Measurements from ENCODE around the gene UNC119B. TPM values are rescaled to one million over a fixed set of nuclear protein-coding genes. Genes with fewer than 3 reads are reported as not detected.
"Not testable (repeated sequence)": the region's sequence is repeated elsewhere in the genome, so short reads cannot be mapped to it uniquely, and the experiment has no call there.

The UNC119B gene
- total RNA-seq, 3 donors from 2014 or later: 19.2 to 24.0 (median 22.0) TPM

- Histone ChIP-seq H3K9me3 (no peaks in the 10 kb centered on the region), H3K27ac (no peak overlapping the region), H3K27me3 (no peaks in the 10 kb centered on the region), H3K36me3 (no peaks in the 10 kb centered on the region), H3K4me3 (no peak overlapping the region), H3K4me1 (no peaks in the 10 kb centered on the region)
- TF ChIP-seq POLR2AphosphoS5 (IDR thresholded peaks at IDR 0.05) (no peak), POLR2A (IDR thresholded peaks at IDR 0.05) (no peak)
- TF ChIP-seq, protein P1, sequence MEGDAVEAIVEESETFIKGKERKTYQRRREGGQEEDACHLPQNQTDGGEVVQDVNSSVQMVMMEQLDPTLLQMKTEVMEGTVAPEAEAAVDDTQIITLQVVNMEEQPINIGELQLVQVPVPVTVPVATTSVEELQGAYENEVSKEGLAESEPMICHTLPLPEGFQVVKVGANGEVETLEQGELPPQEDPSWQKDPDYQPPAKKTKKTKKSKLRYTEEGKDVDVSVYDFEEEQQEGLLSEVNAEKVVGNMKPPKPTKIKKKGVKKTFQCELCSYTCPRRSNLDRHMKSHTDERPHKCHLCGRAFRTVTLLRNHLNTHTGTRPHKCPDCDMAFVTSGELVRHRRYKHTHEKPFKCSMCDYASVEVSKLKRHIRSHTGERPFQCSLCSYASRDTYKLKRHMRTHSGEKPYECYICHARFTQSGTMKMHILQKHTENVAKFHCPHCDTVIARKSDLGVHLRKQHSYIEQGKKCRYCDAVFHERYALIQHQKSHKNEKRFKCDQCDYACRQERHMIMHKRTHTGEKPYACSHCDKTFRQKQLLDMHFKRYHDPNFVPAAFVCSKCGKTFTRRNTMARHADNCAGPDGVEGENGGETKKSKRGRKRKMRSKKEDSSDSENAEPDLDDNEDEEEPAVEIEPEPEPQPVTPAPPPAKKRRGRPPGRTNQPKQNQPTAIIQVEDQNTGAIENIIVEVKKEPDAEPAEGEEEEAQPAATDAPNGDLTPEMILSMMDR (IDR thresholded peaks at IDR 0.05): no peak
- DNase-seq (ENCODE audit: low spot score in 2 of 2): no peak
- intact Hi-C loops (cut with DNase I; ENCODE audit: low total_unique reads): no loop called here
Measured at GRCh38 chr12:120668091-120668867, 42.0 kb upstream of the UNC119B start.

- TF ChIP-seq, protein P1 (IDR thresholded peaks at IDR 0.05): no peak
- no peak for TF ChIP-seq POLR2AphosphoS5 (IDR thresholded peaks at IDR 0.05)
- TF ChIP-seq POLR2A (IDR thresholded peaks at IDR 0.05): no peak
- H3K9me3 ChIP-seq: no peaks in the 10 kb centered on the region
- H3K4me1 ChIP-seq: no peaks in the 10 kb centered on the region
- no peak for DNase-seq (ENCODE audit: low spot score in 2 of 2)
- no peaks in the 10 kb centered on the region for H3K36me3 ChIP-seq
- no peaks in the 10 kb centered on the region for H3K27me3 ChIP-seq
- intact Hi-C loops (cut with DNase I; ENCODE audit: low total_unique reads): no loop called here
- H3K27ac ChIP-seq: no peak overlapping the region
- H3K4me3 ChIP-seq: no peak overlapping the region
Measured at GRCh38 chr12:120668868-120669840, 41.1 kb upstream of the UNC119B start.

GRCh38 chr12:120670237-120670636 lies 40.0 kb upstream of the UNC119B start:
- H3K4me3 ChIP-seq; H3K27ac ChIP-seq; H3K36me3 ChIP-seq; H3K9me3 ChIP-seq; H3K27me3 ChIP-seq; intact Hi-C loops (cut with DNase I; ENCODE audit: low total_unique reads); DNase-seq (ENCODE audit: low spot score in 2 of 2); H3K4me1 ChIP-seq: not testable (repeated sequence)

GRCh38 chr12:120670667-120671066 lies 39.6 kb upstream of the UNC119B start:
- intact Hi-C loops (cut with DNase I; ENCODE audit: low total_unique reads): no loop called here
- no peaks in the 10 kb centered on the region for H3K4me1 ChIP-seq
- no peaks in the 10 kb centered on the region for H3K27me3 ChIP-seq
- H3K9me3 ChIP-seq: no peaks in the 10 kb centered on the region
- no peak overlapping the region for H3K27ac ChIP-seq
- H3K36me3 ChIP-seq: no peaks in the 10 kb centered on the region
- TF ChIP-seq POLR2AphosphoS5 (IDR thresholded peaks at IDR 0.05) (no peak), POLR2A (IDR thresholded peaks at IDR 0.05) (no peak)
- TF ChIP-seq, protein P1 (IDR thresholded peaks at IDR 0.05): no peak
- no peak for DNase-seq (ENCODE audit: low spot score in 2 of 2)
- no peak overlapping the region for H3K4me3 ChIP-seq

DNA sequence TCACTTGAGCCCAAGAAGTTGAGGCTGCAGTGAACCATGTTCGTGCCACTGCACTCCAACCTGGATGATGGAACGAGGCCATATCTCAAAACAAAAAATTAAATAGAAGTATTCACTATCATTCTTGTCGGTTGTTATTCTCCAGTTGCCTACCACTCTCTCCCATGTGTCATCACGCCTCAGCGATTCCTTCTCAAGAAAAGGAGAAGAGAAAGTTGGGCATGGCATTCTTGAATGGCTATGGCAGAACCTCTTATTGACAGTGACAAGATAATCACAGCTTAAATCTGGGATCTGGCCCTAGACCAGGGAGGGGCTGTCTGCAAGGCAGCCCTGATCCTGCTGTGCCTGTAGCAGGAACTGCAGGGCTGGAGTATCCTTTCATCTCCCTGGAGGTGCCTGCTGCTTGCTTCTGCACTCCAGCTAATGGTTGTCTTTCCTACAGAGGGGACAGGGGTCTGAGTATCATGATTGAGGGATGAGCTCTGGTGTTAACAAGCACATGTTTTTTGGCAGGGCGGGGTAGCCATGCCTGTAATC lies 36.1 kb upstream of the UNC119B start:
- Histone ChIP-seq H3K36me3 (no peaks in the 10 kb centered on the region), H3K27me3 (no peaks in the 10 kb centered on the region), H3K4me3 (no peak overlapping the region), H3K4me1 (no peaks in the 10 kb centered on the region), H3K27ac (no peak overlapping the region), H3K9me3 (no peaks in the 10 kb centered on the region)
- intact Hi-C loops (cut with DNase I; ENCODE audit: low total_unique reads): no loop called here
- DNase-seq (ENCODE audit: low spot score in 2 of 2): no peak
- TF ChIP-seq POLR2A (IDR thresholded peaks at IDR 0.05): no peak
- TF ChIP-seq, protein P1 (IDR thresholded peaks at IDR 0.05): no peak
- TF ChIP-seq POLR2AphosphoS5 (IDR thresholded peaks at IDR 0.05): no peak
